Lung (tissue), 12 donors: ENCODE data around the gene SYNM. TPM values are rescaled to one million over a fixed set of nuclear protein-coding genes. Genes with fewer than 3 reads are reported as not detected.

ENCODE experiments used
- ATAC-seq: fragments of 200-7000 bp; cut with Tn5 transposase; one replicate; pipeline ENCODE4 v1.9.1; 2020; ENCODE audit warnings: moderate number of reproducible peaks; ENCODE audit not compliant: insufficient read depth, low FRiP score
- DNase-seq, 3 donors: peaks; one replicate each; pipeline ENCODE4 v3.0.0-alpha.2; 2013 to 2017
- H3K27ac ChIP-seq, 2 donors: one replicate each; pipeline ENCODE4 v1.5.1; 2013; ENCODE audit warnings: mild to moderate bottlenecking in 2 of 2, moderate library complexity in 2 of 2, control low read depth in 1 of 2, inconsistent platforms in 1 of 2, low read depth in 1 of 2, low read length in 1 of 2
- H3K27me3 ChIP-seq, 3 donors: one replicate each; pipeline ENCODE4 v1.5.1; 2013; ENCODE audit warnings: low read length in 2 of 3; ENCODE audit not compliant: control insufficient read depth in 3 of 3, insufficient read depth in 3 of 3
- H3K36me3 ChIP-seq, 4 donors: one replicate each; pipeline ENCODE4 v1.5.1; 2013; ENCODE audit warnings: low read length in 4 of 4, mild to moderate bottlenecking in 1 of 4, moderate library complexity in 1 of 4; ENCODE audit not compliant: control insufficient read depth in 4 of 4, insufficient read depth in 4 of 4
- H3K4me1 ChIP-seq, 5 donors: one replicate each; pipeline ENCODE4 v1.5.1; 2013; ENCODE audit warnings: low read length in 5 of 5, mild to moderate bottlenecking in 2 of 5, moderate library complexity in 1 of 5; ENCODE audit not compliant: control insufficient read depth in 5 of 5, insufficient read depth in 5 of 5
- H3K4me3 ChIP-seq: one replicate; pipeline ENCODE4 v1.5.1; 2013; ENCODE audit warnings: mild to moderate bottlenecking, control low read depth, moderate library complexity
- H3K9ac ChIP-seq, 2 donors: one replicate each; pipeline ENCODE4 v1.5.1; 2013; ENCODE audit warnings: low read length in 2 of 2, control low read depth in 1 of 2; ENCODE audit not compliant: insufficient read depth in 1 of 2
- H3K9me3 ChIP-seq, 4 donors: one replicate each; pipeline ENCODE4 v1.5.1; 2013; ENCODE audit warnings: low read length in 3 of 4, mild to moderate bottlenecking in 1 of 4, moderate library complexity in 1 of 4; ENCODE audit not compliant: control insufficient read depth in 4 of 4, insufficient read depth in 3 of 4
- WGBS, 2 donors: extraction: QIAGEN DNeasy Blood & Tissue Kit; methylation state at CpG; one replicate each; pipeline ENCODE4 v1.1.7; 2013; 5-methylcytosine and 5-hydroxymethylcytosine counted together
- polyA plus RNA-seq, 2 donors: library from polyadenylated mRNA; stranded (reverse); fragments of 200-250 nt; gene quantifications; one replicate each; pipeline ENCODE4 v1.2.1, GENCODE V29; 2013
- total RNA-seq, 2 donors: library from RNA; depleted of rRNA in 1 of 2; stranded (reverse); fragments of >200 nt in 1 of 2; gene quantifications; one replicate each; pipeline ENCODE4 v1.2.1, GENCODE V29; 2014 to 2021
- TF ChIP-seq, protein P1 (sequence below): IDR thresholded peaks from 2 replicates; pipeline ENCODE4 v1.5.1; 2012; ENCODE audit warnings: mild to moderate bottlenecking; ENCODE audit errors: control extremely low read depth, extremely low read depth
- donor health status: control.
- donor health status: control.
- donor health status: Bipolar disorder and iron deficiency.
- donor health status: healthy.
- donor health status: DM: yes; HTN: yes; CAD: no.

The SYNM gene
- total and polyA plus RNA-seq, 4 donors, result 5.3 to 21.3 (median 10.9) TPM

DNA sequence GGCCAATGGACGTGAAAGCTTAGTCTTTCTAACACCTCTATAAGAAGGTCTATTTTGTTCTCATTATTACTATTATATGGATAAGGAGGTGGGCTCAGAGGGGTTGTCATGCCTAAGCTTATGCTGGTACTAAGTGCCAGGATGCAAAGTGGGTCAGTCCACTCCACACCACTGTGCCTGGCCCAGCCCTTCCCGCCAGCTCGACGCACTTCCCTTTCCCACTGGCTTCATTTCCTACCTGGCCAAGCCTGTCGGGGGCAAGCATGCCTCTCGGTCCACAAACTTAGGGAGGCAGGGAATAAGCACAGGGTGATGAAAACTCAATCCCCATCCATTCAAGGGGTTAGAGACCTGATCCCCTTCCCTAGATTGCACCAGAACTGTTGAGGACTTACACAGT is 5.9 kb upstream of the SYNM start:
- Histone ChIP-seq H3K27me3 (peaks cover 8 to 29% (median 25%) of the 10 kb centered on the region in 3 donors), H3K9me3 (no peaks in the 10 kb centered on the region), H3K4me1 (peaks cover 0 to 3% (median 0%) of the 10 kb centered on the region in 5 donors), H3K4me3 (no peak overlapping the region), H3K27ac (no peak overlapping the region), H3K9ac (no peak overlapping the region), H3K36me3 (no peaks in the 10 kb centered on the region)
- WGBS, 2 donors, result 67 to 71% methylated on average over 6 of the region's 6 CpGs
- DNase-seq, result no peak
- ATAC-seq, result no peak
- TF ChIP-seq, protein P1, sequence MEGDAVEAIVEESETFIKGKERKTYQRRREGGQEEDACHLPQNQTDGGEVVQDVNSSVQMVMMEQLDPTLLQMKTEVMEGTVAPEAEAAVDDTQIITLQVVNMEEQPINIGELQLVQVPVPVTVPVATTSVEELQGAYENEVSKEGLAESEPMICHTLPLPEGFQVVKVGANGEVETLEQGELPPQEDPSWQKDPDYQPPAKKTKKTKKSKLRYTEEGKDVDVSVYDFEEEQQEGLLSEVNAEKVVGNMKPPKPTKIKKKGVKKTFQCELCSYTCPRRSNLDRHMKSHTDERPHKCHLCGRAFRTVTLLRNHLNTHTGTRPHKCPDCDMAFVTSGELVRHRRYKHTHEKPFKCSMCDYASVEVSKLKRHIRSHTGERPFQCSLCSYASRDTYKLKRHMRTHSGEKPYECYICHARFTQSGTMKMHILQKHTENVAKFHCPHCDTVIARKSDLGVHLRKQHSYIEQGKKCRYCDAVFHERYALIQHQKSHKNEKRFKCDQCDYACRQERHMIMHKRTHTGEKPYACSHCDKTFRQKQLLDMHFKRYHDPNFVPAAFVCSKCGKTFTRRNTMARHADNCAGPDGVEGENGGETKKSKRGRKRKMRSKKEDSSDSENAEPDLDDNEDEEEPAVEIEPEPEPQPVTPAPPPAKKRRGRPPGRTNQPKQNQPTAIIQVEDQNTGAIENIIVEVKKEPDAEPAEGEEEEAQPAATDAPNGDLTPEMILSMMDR, result no peak

DNA sequence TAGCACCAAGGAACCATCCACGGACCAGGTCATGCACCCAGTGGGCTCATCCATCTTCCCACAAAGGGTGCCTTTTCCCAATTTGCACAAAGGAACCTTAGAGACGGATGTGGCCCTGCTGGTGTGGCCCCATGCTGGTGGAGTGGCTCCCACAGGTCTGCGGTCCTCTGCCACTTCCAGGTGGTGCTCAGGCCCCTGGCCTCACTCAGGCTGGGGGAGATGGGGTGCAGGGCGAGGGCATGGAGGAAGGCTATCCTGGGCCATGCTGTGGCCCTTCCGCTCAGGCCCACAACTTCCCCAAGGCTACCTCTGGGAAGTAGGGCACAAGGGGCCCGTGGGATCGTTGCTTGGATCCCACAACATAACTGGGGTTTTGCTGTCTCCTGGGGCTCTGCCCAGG is 5.2 kb upstream of the SYNM start:
- Histone ChIP-seq H3K27ac (no peak overlapping the region), H3K4me3 (no peak overlapping the region), H3K36me3 (no peaks in the 10 kb centered on the region), H3K4me1 (peaks cover 0 to 3% (median 0%) of the 10 kb centered on the region in 5 donors), H3K27me3 (peaks cover 8 to 28% (median 24%) of the 10 kb centered on the region in 3 donors), H3K9ac (no peak overlapping the region), H3K9me3 (no peaks in the 10 kb centered on the region)
- ATAC-seq, result no peak
- DNase-seq, result no peak
- 89 to 92% methylated on average over 7 of the region's 7 CpGs for WGBS, 2 donors
- TF ChIP-seq, protein P1, result no peak

DNA sequence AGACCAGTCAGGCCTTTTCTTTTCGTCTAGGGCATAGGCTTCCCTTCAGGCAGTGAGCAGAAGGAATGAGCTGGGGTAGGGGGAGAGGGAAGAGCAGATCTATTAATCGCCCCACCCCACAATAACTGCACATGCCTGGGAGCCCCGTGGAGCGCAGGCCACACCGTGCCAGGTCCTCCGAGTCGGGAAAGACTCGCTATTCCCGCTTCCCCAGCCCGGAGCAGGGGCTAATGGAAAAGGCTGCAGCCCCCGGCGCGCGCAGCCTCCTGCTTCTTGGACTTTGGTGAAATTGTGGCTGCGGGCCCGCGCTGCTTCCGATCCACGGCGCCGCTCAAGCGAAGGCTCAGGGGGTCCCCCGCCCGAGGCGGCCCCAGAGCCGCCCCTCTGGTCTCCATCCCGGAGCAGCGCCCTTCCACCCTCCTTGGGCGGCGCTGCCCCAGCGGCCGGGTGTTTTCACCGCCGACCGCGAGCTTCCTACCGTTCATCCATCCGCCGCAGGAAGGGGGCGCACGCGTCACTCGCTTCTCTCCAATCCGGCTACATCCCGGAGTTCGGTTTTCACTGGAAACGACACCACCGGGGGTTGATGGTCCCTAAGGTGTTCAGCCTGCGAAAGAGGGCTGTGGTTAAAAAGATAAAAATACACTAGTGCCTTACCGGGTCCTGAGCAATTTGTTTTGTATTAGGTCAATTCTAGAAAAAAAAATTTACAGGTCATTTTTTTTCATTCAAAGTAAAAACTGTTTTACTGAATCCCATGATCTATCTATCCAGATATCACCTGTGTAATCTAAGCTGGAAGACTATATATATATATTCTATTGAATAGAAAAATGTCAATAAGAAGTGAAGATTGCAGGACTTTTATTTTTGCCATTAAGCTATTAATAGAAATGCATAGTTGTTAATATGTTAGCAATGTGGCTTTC is 4.4 kb upstream of the SYNM start:
- H3K9me3 ChIP-seq, result no peaks in the 10 kb centered on the region
- H3K4me3 ChIP-seq, result no peak overlapping the region
- H3K4me1 ChIP-seq, result peaks cover 0 to 3% (median 0%) of the 10 kb centered on the region in 5 donors
- no peak overlapping the region for H3K9ac ChIP-seq
- TF ChIP-seq, protein P1, result peak; percentile 51
- H3K27me3 ChIP-seq, result peaks cover 8 to 26% (median 22%) of the 10 kb centered on the region in 3 donors
- 3 to 4% methylated on average over 40 to 50 of the region's 50 CpGs for WGBS, 2 donors
- H3K36me3 ChIP-seq, result no peaks in the 10 kb centered on the region
- ATAC-seq (peak; percentile 65), DNase-seq (peak; percentile 79 to 82 (median 80))
- H3K27ac ChIP-seq, result no peak overlapping the region
